ENCODE results near the gene RCBTB1.

- TF ChIP-seq, protein P1, sequence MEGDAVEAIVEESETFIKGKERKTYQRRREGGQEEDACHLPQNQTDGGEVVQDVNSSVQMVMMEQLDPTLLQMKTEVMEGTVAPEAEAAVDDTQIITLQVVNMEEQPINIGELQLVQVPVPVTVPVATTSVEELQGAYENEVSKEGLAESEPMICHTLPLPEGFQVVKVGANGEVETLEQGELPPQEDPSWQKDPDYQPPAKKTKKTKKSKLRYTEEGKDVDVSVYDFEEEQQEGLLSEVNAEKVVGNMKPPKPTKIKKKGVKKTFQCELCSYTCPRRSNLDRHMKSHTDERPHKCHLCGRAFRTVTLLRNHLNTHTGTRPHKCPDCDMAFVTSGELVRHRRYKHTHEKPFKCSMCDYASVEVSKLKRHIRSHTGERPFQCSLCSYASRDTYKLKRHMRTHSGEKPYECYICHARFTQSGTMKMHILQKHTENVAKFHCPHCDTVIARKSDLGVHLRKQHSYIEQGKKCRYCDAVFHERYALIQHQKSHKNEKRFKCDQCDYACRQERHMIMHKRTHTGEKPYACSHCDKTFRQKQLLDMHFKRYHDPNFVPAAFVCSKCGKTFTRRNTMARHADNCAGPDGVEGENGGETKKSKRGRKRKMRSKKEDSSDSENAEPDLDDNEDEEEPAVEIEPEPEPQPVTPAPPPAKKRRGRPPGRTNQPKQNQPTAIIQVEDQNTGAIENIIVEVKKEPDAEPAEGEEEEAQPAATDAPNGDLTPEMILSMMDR (conservative IDR thresholded peaks at IDR 0.05; ENCODE audit: low read length): no peak
- no peak for TF ChIP-seq EZH2phosphoT487 (IDR thresholded peaks at IDR 0.05; ENCODE audit: borderline replicate concordance, low read depth, low read length)
These were observed 44.6 kb upstream of the RCBTB1 start for GRCh38 chr13:49629947-49630346.
